ENCODE data around the gene CSNK1A1.

GRCh38 chr5:149459891-149460290, 91.3 kb downstream of the CSNK1A1 start:
- TF ChIP-seq ARNTL (CRISPR knock-in tag; IDR thresholded peaks at IDR 0.05; ENCODE audit: borderline replicate concordance, low read depth) (no peak), CREB5 (CRISPR knock-in tag; IDR thresholded peaks at IDR 0.05; ENCODE audit: low read depth) (no peak), PATZ1 (CRISPR knock-in tag; IDR thresholded peaks at IDR 0.05; ENCODE audit: borderline replicate concordance) (no peak), CSDC2 (CRISPR knock-in tag; IDR thresholded peaks at IDR 0.05) (no peak)
